Measurements from ENCODE around the gene RIMS4. TPM values are rescaled to one million over a fixed set of nuclear protein-coding genes. Genes with fewer than 3 reads are reported as not detected.

The RIMS4 gene
- total RNA-seq, 2 experiments from 2014 or later: not detected

GRCh38 chr20:44772636-44773035 lies 37.7 kb downstream of the RIMS4 start:
- H3K4me3 Mint-ChIP-seq: no peak overlapping the region
- CTCF ChIA-PET: no interaction called here
- peaks cover 0 to 2% of the 10 kb centered on the region in 2 experiments for H3K27me3 ChIP-seq (ENCODE audit: control insufficient read depth in 1 of 2, insufficient read depth in 2 of 2, low read length in 2 of 2)
- ATAC-seq (ENCODE audit: poor library complexity) (no peak), DNase-seq (no peak)
- POLR2A ChIA-PET: no interaction called here
- H3K4me1 ChIP-seq (ENCODE audit: insufficient read depth, low read length): no peaks in the 10 kb centered on the region
- no peaks in the 10 kb centered on the region for H3K9me3 ChIP-seq (ENCODE audit: control insufficient read depth in 1 of 2, insufficient read depth in 1 of 2, low read length in 2 of 2)
- H3K27me3 Mint-ChIP-seq: peaks cover 17% of the 10 kb centered on the region
- intact Hi-C loops (cut with DNase I, micrococcal nuclease): no loop called here
- H3K4me3 ChIP-seq (ENCODE audit: low read length): no peak overlapping the region
- no peaks in the 10 kb centered on the region for H3K36me3 Mint-ChIP-seq (ENCODE audit: low read depth)
- no peak for TF ChIP-seq CTCF (IDR thresholded peaks at IDR 0.05)
- no peaks in the 10 kb centered on the region for H3K4me1 Mint-ChIP-seq (ENCODE audit: low read depth)
- no peaks in the 10 kb centered on the region for H3K9me3 Mint-ChIP-seq
- H3K27ac ChIP-seq (ENCODE audit: low read depth in 1 of 2, low read length in 2 of 2): no peak overlapping the region
- H3K36me3 ChIP-seq (ENCODE audit: insufficient read depth, low read length): no peaks in the 10 kb centered on the region
- H3K27ac Mint-ChIP-seq: no peak overlapping the region

GRCh38 chr20:44771172-44771535 lies 39.2 kb downstream of the RIMS4 start:
- Mint-ChIP-seq H3K4me3 (no peak overlapping the region), H3K9me3 (no peaks in the 10 kb centered on the region), H3K36me3 (ENCODE audit: low read depth) (no peaks in the 10 kb centered on the region), H3K27ac (no peak overlapping the region), H3K4me1 (ENCODE audit: low read depth) (no peaks in the 10 kb centered on the region), H3K27me3 (peaks cover 17% of the 10 kb centered on the region)
- Histone ChIP-seq H3K27ac (ENCODE audit: low read depth in 1 of 2, low read length in 2 of 2) (no peak overlapping the region), H3K27me3 (ENCODE audit: control insufficient read depth in 1 of 2, insufficient read depth in 2 of 2, low read length in 2 of 2) (peaks cover 0 to 2% of the 10 kb centered on the region in 2 experiments), H3K4me1 (ENCODE audit: insufficient read depth, low read length) (no peaks in the 10 kb centered on the region), H3K4me3 (ENCODE audit: low read length) (no peak overlapping the region), H3K36me3 (ENCODE audit: insufficient read depth, low read length) (no peaks in the 10 kb centered on the region), H3K9me3 (ENCODE audit: control insufficient read depth in 1 of 2, insufficient read depth in 1 of 2, low read length in 2 of 2) (no peaks in the 10 kb centered on the region)
- ChIA-PET POLR2A (no interaction called here), CTCF (no interaction called here)
- no peak for TF ChIP-seq CTCF (IDR thresholded peaks at IDR 0.05)
- intact Hi-C loops (cut with DNase I, micrococcal nuclease): no loop called here
- ATAC-seq (ENCODE audit: poor library complexity): no peak
- DNase-seq: no peak

GRCh38 chr20:44770484-44771171 lies 39.7 kb downstream of the RIMS4 start:
- peaks cover 0 to 4% of the 10 kb centered on the region in 2 experiments for H3K27me3 ChIP-seq (ENCODE audit: control insufficient read depth in 1 of 2, insufficient read depth in 2 of 2, low read length in 2 of 2)
- POLR2A ChIA-PET: no interaction called here
- intact Hi-C loops (cut with DNase I, micrococcal nuclease): no loop called here

More at GRCh38 chr20:44770484-44771171, 39.7 kb downstream of the RIMS4 start:
- Mint-ChIP-seq H3K4me3 (no peak overlapping the region), H3K36me3 (ENCODE audit: low read depth) (no peaks in the 10 kb centered on the region), H3K4me1 (ENCODE audit: low read depth) (no peaks in the 10 kb centered on the region), H3K27me3 (peaks cover 18% of the 10 kb centered on the region), H3K9me3 (no peaks in the 10 kb centered on the region), H3K27ac (no peak overlapping the region)
- TF ChIP-seq CTCF (IDR thresholded peaks at IDR 0.05): no peak
- no peaks in the 10 kb centered on the region for H3K9me3 ChIP-seq (ENCODE audit: control insufficient read depth in 1 of 2, insufficient read depth in 1 of 2, low read length in 2 of 2)
- no peak overlapping the region for H3K4me3 ChIP-seq (ENCODE audit: low read length)
- H3K4me1 ChIP-seq (ENCODE audit: insufficient read depth, low read length): no peaks in the 10 kb centered on the region
- CTCF ChIA-PET: no interaction called here
- DNase-seq: no peak
- no peak overlapping the region for H3K27ac ChIP-seq (ENCODE audit: low read depth in 1 of 2, low read length in 2 of 2)
- no peaks in the 10 kb centered on the region for H3K36me3 ChIP-seq (ENCODE audit: insufficient read depth, low read length)
- ATAC-seq (ENCODE audit: poor library complexity): no peak
